GM21367 (cell line): ENCODE results near the gene SIRPA.

Source experiments
- ATAC-seq: cut with Tn5 transposase; IDR thresholded peaks from one replicate; pipeline ENCODE4 v1.9.1; 2021; ENCODE audit not compliant: unreplicated experiment

SIRPA gene

GRCh38 chr20:1887756-1888155 lies 7.5 kb upstream of the SIRPA start:
- no peak for ATAC-seq

GRCh38 chr20:1888796-1889463 lies 6.3 kb upstream of the SIRPA start:
- no peak for ATAC-seq

DNA sequence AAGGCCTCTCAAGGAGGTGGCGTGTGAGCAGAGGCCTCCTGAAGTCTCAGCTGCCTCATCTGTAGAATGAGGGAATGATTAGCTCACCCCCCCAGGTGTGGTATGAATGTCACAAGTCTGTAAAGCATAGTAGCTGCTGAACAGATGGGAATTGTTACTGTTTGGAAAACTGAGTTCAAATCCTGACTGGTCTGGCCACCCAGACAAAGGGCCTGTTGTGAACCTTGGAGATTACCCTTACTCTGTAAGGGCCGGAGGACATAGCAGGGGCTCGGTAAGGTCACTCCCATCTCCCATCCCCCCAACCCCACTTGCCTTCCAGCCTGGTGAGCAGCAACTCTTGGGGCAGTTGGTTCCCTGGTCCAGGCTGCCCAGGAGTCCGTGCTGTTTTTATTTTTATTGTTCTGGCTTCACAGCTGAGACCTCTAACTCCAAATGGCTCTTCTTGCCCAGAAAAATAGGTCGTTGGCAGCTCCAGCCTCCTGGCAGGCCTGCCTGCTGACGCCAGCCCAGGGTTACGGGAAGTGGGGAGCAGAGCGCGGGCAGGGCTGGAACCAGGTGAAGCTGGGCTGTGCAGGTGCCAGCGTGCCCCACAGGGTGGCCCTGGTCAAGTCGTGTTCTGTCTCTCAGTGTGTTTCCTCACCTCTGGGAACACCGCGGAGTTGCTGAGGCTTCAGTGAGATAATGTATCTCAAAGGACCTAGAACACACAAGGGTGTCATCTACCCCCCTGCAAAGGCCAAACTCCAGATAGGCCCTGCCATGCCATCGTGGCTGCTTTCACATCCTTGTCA lies 4.5 kb upstream of the SIRPA start:
- ATAC-seq, result no peak

DNA sequence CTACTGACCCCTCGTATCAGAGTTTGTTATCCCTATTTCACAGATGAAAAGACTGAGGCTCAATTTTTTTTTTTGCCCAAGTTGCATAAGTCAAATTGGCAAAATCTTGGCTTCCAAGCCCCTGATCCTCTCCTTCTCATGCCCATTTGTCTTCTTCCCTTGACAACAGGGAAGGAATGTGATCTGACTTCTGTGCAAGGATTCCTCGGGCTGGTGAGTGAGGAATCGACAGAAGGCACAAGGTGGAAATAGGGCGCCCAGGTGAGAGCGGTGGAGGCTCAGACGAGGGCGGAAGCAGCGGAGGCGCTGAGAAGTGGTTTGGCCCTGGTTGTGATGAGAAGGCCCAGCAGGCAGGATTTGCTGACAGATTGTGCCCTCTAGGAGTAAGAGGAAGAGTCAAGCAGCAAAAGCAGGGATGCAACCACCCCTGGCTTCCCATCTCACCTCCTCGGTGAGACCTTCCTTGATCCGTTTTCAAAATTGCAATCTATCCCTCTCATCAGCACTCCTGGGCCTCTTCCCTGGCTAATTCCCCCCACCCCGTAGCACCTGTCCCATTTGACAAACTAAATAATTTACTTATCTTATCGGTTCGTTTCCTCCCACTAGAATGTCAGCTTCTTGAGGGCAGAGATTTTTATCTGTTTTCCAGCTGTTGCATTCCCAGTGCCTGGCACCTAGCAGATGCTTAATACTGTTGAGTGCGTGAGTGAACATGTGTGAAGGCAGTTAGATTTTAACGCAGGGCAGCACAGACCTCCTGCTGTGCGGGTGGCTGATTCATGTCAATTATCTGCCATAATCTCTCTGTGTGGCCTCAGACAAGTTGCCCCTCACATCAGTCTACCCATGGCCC lies 3.7 kb upstream of the SIRPA start:
- no peak for ATAC-seq

GRCh38 chr20:1892119-1892385 lies 3.2 kb upstream of the SIRPA start:
- ATAC-seq, result no peak

DNA sequence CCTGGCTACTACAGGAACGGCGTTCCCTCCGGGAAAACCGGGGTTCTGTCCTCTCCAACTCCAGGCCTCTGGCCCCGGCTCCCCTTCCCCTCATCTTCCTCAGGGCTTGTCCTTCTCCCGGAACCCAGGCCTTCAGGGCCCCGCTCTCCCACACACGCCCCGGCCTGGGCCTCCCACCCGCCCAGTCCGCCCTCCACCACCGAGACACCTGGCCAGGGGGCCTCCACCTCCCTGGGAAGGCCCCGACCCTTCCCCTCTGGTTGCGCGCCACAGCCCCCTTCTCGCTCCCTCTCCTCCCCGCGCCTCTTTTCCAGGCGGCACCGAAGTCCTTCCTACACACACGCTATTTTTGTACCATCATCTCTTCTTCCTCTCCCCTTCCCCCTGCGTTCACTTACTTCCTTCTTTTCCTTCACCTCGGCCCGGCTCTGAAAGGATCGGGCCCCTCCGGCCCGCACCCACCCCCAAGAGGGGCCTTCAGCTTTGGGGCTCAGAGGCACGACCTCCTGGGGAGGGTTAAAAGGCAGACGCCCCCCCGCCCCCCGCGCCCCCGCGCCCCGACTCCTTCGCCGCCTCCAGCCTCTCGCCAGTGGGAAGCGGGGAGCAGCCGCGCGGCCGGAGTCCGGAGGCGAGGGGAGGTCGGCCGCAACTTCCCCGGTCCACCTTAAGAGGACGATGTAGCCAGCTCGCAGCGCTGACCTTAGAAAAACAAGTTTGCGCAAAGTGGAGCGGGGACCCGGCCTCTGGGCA lies 1.3 kb upstream of the SIRPA start:
- ATAC-seq, result no peak

DNA sequence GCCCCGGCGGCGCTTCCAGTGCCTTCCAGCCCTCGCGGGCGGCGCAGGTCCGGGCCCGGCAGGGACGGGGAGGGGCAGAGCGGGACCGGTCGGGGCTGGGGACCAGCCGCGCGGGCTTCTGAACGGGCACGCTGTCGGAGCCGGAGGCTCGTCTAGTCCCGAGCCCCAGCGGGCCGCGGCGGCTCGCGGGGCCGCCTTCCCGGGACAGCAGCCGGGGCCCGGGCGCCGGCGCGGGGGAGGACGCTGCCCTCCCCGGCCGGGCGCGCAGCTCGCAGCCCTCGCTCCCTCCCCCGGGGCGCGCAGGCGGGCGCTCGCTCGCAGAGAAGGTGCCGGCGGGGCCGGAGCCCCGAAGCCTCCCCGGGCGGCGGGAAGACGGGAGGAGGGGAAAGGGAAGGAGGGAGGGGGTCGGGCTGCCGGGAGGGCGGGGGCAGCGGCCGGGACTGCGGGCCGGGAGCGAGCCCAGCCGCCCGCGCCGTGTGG lies 696 bp upstream of the SIRPA start:
- ATAC-seq, result peak; percentile 33

- no peak for ATAC-seq
Measured at GRCh38 chr20:1895674-1896483, 672 bp downstream of the SIRPA start.

GRCh38 chr20:1896484-1897258 lies 1.5 kb downstream of the SIRPA start:
- no peak for ATAC-seq

DNA sequence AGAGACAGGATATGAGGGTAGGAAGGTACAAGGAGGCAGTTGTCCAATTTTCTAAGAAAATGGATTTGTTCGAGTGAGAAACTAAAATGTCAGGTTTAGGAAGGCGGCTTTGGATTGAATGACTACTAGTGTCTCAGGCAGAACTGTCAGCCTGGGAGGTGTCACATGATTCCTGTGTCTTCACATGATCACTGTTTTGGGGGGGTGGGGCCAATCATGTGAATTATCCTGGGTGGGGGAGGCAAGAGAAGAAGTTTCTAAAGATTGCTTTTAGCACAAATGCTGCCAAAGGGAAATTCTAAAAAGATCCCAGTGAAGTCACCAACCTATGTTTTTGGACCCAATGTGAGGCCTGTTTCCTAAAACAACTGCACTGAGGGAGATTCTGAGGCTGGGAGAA lies 2.3 kb downstream of the SIRPA start:
- no peak for ATAC-seq

DNA sequence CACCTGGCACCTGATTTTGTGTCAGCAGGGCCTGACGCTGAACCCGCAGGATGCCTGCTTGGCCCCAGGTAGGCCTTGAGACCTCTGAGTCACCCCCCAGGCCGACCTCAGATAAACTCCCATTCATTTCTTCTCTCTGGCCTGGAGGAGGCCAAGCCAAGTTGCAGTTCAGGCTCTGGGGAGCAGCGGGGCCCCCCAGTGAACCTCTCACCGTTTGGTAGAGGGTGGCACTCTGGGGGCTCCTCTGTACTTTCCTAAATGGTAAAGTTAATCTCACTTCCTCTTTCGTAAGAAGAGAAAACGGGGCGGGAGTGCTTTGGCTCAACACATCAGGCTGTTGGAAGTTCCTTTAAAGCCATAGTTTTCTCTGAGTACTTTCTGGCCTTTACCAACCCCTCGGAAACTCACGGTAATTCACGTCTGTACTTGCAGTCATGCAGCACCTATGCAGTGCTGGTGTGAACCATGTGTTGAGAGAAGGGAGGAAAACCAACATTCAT lies 2.8 kb downstream of the SIRPA start:
- peak; percentile 63 for ATAC-seq

- no peak for ATAC-seq
Measured at GRCh38 chr20:1898482-1899240, 3.5 kb downstream of the SIRPA start.

DNA sequence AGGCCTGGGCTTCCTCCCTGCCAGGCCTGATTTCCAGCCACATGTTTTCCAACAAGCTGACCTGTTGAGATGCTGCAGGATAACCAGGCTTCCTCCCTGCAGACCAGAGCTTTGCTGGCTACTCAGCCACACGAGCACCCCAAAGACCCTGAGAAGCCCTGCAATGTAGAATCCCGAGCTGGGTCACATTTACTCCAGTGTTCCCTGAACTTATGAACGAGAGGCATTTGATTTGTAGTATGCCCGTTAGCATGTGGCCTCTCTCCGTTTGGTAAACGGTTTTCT lies 4.0 kb downstream of the SIRPA start:
- ATAC-seq, result no peak

DNA sequence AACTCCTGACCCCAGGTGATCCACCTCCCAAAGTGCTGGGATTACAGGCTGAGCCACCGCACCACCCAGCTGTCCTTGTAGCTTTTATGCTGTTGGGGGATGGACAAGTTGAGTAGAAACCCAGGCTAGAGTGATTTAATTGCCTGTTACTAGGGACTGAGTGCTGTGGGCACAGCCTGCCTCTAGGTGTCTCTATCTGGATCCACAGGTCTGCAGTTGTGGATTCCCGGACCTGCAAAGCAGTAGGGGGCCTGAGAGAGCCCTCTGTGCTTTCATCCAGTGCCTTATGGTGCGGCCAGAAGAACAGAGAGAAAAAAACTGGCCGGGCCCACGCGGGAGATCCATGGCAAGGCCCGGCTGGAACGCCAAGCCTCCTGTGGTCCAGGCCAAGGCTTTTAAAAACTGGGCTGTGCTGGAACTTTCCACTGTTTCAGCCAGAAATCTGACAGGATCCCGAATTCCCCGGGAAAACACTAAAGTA lies 5.2 kb downstream of the SIRPA start:
- ATAC-seq, result no peak

- ATAC-seq, result no peak
Measured at GRCh38 chr20:1901704-1902103, 6.5 kb downstream of the SIRPA start.

DNA sequence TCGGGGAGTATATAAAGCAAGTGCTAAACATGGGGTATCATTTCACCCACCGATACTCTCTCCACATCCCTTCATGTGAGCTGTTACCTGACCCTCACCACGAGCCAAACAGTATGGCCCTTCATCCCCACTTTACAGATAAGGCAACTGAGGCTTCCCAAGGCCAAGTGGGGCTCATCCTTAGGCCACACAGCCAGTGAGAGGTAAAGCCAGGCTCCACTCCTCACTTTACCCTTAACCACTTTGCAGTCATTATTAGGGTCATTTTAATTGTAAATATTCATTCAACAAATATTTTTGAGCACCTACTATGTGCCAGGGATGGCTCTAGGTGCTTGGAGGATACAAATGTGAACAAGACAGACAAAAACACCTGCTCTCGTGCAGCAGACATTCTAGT lies 7.0 kb downstream of the SIRPA start:
- no peak for ATAC-seq

GRCh38 chr20:1904135-1904534 lies 8.9 kb downstream of the SIRPA start:
- ATAC-seq, result no peak

- ATAC-seq, result no peak
Measured at GRCh38 chr20:1905009-1905408, 9.8 kb downstream of the SIRPA start.

GRCh38 chr20:1905693-1906092 lies 10.5 kb downstream of the SIRPA start:
- no peak for ATAC-seq
